Amygdala (tissue), 56 donors: Measurements from ENCODE around the gene RAET1G.
"Not testable (repeated sequence)": the region's sequence is repeated elsewhere in the genome, so short reads cannot be mapped to it uniquely, and the experiment has no call there.

Experiments used
- DNase-seq, 56 donors: peaks; one replicate each; lab custom pipeline; 2025; lab: John Stamatoyannopoulos, UW

RAET1G gene, protein sequence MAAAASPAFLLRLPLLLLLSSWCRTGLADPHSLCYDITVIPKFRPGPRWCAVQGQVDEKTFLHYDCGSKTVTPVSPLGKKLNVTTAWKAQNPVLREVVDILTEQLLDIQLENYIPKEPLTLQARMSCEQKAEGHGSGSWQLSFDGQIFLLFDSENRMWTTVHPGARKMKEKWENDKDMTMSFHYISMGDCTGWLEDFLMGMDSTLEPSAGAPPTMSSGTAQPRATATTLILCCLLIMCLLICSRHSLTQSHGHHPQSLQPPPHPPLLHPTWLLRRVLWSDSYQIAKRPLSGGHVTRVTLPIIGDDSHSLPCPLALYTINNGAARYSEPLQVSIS

DNA sequence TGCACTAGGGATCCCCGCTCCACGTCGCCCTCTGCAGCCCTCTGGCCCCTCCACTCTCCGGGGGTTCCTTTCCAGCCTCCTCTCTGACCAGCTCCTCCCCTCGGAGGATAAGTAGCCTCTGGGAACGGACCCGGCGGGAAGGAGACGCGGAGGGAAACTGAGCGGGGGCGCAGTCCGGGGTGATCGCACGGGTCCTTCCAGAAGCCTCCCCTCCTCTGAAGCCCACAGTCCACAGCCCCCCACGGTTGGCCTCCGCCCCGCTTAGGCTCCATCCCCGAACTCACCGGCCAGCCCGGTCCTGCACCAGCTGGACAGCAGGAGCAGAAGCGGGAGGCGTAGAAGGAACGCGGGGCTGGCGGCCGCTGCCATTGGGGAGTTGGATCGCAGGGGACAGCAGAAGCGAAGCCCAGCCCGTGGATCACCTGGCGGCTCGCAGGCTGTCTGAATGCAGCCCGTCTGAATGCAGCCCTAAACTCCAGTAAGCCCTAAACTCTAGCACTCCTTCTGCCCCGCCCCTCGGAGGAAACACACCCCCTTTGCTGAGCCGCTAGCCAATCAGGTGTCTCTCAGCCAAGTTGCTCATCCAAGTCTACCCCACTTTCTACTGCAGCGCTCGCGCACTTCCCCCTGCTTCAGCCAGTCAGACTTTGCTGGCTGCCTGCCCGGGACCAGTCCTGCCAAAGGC, at the start of gene RAET1G:
Gene RAET1G, minus strand, starts transcription at position 480 of the 685 bp plus-strand sequence. Its CDS starts 111 bp downstream, at position 369.
- DNase-seq, result peak in 52 of 56 donors; percentile 4 to 83 (median 54)

DNA sequence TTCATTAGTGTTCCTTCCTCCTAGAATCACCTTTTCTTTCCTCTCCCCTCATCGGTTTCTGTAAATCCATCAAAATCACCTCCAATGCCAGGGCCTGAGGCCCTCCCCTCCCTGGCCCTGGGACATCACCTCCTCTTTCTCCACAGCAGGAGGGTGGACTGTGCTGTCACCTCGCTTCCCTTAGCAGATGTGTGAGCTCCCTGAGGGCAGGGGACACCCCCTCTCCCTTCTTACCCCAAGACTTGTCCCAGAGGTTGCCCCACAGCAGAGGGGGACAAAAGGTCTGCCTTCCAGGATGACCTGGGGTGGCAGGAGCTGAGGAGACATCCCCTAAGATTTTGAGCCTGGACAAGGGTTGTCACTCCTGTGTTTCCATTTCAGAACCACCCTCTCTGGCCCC, 46.7 kb upstream of the RAET1G start:
- DNase-seq, result no peak

DNA sequence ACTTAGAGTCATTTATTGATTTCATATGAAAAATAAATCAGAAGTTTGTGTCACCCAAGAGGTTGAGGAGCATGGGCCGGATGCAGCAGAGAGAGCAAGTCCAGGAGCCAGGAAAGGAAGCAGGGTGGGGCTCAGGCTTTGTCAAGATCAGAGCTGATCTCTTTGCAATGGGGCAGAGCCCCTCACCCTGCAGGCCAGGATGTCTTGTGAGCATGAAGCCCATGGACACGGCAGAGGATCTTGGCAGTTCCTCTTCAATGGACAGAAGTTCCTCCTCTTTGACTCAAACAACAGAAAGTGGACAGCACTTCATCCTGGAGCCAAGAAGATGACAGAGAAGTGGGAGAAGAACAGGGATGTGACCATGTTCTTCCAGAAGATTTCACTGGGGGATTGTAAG, 46.0 kb upstream of the RAET1G start:
- not testable (repeated sequence) for DNase-seq

DNA sequence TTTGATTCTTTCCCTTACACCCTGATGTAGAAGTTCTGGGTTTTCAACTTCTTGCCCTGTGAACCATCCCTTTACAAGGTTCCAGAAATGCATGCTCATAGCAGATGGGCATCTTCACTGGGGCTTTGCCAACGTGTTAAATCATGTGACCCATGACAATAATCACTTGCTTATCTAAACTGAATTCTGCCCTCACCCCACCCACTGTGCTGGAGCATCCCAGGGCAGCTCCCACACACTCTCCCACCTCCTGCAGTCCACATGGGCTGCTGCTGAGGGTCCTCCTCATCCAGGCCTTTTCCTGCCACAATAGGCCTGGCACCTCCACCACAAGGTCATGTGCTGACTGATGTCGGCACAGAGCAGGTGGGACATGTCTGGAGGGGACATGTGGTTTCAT, 45.1 kb upstream of the RAET1G start:
- not testable (repeated sequence) for DNase-seq

DNA sequence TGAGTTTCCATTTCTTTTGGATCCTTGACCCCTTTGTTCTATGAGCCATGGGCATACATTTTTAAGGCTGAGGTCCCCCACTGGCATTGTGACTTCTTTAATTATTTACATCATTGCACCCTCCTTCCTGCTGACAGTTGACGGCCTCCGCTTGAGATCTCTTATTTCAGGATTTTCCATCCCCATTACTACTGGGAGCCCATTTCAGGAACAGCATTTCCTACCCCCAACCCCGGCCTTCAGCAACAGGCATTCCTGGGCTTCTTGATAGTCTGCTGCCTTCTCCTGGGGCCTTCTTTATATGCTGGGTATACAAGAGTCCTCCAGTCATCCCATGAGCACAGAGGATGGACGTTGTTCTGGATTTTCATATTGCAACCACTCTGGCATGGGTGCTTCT, 44.7 kb upstream of the RAET1G start:
- no peak for DNase-seq

DNA sequence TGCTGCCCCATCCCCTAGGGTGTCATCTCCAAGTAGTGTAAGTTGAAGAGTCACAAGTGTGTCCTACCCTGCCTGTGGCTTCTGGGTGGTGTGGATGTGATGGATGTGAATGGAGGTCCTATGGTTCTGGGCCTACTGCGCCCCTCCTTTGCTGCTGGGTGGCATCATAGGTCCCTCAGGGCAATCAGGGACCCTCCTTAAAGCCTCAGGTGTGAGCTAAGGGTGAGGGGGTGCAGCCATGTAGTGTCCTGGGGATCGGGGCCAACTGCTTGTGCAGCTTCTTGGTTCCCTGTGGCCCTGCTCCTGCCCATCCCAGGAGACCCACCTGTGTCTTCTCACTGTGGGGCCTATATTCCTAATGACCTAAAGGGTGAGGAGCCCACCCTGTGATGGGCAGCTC, 43.4 kb upstream of the RAET1G start:
- not testable (repeated sequence) for DNase-seq

DNA sequence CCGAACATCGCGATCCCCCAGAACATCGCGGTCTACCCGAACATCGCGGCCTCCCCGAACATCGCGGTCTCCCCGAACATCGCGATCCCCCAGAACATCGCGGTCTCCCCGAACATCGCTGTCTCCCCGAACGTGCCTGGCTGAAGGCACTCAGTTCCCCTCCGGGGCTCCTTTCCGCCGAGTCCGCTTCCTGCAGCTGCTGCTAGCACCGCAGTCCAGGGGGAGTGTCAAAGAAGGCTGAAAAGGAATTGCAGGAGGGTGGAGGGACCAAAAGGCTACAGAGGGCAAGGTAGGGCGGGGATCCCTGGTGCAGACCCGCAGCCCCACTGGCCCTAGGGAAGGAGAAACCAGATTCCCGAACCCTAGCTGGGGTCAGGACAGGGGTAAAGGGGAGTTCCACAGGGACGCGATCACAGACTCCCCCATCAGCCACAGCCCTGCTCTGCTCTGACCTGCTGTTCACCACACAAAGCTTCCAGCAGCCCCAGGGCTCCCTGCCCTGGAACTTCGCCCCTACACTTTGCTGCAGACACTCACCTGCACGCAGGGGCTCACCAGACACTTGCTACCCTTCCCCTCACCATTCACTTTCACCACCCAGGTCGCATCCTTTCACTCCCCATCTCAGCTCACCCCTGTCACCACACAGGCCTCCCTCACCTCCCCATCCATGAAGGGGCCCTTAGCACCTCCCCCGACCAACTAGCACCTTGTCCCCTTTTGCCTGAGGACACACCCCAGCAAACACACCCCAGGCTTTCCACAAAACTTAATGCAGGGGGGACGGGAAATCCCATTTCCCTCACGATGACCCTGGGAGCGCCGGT, 42.5 kb upstream of the RAET1G start:
- DNase-seq, result no peak

DNA sequence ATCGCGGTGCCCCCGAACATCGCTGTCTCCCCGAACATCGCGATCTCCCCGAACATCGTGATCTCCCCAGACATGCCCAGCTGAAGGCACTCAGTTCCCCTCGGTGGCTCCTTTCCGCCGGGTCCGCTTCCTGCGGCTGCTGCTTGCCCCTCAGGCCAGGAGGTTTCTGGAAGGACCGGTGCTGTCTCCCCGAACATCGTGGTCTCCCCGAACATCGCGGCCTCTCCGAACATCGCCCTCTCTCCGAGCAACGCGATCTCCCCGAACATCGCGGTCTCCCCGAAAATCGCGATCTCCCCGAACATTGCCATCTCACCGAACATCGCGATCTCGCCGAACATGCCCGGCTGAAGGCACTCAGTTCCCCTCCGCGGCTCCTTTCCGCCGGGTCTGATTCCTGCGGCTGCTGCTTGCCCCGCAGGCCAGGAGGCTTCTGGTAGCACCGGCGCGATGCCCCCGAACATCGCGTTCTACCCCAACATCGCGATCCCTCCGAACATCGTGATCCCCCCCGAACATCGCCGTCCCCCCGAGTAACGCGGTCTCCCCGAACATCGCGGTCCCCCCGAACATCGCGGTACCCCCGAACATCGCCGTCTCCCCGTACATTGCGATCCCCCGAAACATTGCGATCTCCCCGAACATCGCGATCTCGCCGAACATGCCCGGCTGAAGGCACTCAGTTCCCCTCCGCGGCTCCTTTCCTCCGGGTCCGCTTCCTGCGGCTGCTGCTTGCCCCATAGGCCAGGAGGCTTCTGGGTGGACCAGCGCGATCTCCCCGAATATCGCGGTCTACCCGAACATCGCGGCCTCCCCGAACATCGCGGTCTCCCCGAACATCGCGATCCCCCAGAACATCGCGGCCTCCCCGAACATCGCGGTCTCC, 41.6 kb upstream of the RAET1G start:
- no peak for DNase-seq

DNA sequence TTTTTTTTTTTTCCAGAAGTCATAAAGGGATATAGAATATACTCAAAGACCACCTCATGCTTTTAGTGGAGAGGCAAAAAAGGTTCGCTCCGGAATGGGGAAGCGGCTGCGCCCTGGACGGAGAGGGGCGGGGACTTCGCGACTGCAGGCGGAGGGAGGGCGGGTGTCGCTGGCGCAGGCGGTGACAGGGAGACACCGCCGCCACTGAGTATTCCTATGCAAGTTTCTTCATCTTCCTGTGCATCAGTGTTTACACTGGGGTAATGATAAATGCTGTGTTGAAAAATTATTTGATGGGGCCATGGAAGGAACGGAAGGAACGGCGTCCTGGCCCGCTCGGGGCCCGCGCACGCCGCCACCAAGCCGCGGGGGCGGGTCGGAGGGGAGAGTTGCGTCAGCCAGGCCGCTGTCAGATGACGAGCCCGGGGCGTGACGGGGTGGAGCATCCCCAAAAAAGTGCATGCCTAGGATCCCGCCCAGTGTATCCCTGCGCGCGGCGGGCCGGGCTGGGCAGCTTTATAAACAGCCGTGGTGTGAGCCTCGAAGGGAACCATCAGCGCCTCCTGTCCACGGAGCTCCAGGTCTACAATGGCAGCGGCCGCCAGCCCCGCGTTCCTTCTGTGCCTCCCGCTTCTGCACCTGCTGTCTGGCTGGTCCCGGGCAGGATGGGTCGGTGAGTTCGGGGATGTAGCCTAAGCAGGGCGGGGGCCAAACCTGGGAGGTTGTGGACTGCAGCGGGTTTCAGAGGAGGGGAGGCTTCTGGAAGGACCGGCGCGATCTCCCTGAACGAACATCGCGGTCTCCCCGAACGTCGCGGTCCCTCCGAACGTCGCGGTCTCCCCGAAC, 40.8 kb upstream of the RAET1G start, which contains the start of gene ULBP1:
Gene ULBP1, plus strand, starts transcription at position 482 of the 846 bp plus-strand sequence. Its CDS starts 107 bp downstream, at position 589.
- peak in 32 of 56 donors; percentile 10 to 76 (median 28) for DNase-seq

DNA sequence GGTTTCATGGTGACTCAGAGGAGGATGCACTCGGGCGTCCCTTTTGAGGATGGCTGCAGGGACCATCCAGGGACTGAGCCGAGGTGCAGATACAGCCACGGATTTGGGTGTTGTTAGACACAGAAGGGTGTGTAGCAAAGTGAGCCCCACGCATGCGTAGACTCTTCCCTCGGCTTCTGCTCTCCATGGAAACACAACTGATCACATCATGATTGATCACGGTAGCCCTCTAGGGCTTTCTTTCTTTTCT, 40.2 kb upstream of the RAET1G start:
- DNase-seq, result peak in 7 of 56 donors; percentile 30 to 38 (median 31)

DNA sequence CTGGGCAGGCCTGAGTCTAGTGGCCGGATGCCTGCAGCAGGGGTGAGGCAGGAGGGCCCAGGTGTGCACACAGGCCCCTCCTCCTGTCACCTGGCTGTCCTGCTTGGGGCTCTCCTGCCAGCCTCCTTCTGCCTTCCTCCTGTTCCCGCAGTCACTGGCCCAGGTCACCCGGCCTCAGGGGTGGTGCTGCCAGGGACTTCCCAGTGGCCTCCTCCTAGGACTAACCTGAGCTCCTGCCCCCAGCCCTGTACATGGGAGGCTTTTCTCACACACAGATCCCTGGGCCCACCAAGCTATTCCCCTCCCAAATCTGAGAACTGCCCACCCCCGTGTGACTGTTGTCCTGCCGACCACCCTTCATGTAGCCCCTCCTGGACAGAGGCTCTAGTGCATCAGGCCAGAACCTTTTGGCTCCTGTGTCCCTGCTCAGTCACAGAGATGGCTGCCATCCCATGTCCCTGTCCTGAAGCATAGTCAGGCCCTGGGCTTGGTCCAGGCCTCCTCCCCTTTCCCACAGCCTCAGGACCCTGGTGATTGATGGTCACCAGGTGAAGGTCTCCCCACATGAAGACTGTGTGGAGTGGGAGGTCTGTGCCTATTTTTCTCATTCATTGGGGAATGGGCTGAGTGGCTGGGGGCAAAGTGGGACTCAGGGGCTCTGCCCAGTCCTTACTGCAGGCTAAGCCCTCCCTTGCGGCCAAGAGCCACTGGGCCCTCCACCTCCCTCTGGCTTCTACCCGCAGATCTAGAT, 39.7 kb upstream of the RAET1G start:
- no peak for DNase-seq

DNA sequence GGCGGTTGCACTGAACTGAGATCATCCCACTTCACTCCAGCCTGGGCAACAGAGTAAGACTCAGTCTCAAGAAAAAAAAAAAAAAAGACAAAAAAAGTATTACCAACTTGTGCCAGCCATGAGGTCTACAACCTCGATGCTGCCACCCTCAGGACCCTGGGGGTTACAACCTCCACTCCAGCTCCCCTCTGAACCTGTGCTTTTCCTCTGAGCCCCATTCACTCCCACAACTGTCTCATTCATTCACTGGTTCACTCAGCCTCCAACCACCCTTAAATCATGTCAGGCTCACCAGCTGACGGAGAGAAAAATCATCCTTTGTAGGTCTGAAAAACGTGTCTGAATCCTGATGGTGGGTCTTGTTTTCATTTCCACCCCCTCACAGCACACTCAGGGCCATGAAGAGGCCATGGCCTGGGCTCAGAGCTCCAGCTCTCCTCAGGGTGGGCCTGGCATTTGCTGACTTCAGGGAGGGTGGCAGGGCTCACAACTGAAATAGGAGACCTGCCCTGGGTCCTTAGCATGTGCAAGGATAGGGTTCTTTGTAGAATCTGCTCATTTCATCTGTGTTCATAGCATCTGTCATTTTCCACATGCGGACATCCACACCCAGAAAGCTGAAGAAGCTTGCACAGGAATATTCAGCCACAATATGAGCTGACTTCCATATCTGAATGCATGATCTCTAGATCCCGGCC, 39.0 kb upstream of the RAET1G start:
- DNase-seq, result no peak

DNA sequence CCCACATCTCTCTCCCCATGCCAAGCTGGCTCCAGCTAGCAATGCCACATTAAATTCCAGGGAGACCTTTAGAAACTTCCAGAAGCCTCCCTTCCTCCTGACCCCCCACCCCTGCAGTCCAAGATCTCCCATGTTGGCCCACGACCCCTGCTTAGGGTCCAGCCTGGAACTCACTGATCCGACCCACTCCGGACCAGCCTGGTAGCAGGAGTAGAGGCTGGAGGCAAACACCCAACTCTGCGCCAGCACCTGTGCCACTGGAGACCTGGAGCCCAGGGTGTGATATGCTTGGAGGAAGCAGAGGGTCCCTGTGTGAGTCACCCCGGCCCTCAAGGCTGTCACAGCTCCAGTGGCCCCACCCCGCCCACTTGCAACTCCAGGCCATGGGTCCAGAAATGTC, 37.6 kb upstream of the RAET1G start:
- no peak for DNase-seq

DNA sequence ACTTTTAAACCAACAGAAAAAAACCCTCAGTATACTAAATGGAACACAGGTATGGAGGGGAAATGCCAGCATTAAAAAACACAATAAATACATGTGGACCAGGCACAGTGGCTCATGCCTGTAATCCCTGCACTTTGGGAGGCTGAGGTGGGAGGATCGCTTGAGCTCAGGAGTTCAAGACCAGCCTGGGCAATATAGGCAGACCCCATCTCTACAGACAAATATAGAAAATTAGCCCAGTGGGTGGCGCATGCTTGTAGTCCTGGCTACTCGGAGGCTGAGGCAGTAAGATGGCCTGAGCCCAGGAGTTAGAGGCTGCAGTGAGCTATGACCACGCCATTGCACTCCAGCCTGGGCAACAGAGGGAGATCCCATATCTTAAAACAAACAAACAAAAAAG, 36.9 kb upstream of the RAET1G start:
- DNase-seq, result not testable (repeated sequence)

DNA sequence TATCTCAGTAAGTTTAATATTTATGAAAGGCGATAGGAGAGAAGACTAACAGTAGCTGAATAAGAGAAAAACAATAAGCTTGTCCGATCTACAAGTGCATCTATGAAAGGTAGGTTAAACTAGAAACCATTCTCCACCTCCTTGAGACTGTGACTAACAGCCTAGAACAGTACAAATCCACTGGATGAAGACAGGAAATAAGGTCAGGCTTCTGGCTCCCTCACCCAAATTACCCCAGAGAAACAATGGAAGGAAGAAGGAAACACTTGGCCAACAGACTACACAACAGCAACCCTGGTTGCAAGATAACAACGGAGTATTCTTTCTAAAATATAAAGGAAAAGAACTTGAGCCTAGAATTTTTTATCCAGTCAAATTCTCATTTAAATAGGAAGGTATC, 35.2 kb upstream of the RAET1G start:
- not testable (repeated sequence) for DNase-seq

DNA sequence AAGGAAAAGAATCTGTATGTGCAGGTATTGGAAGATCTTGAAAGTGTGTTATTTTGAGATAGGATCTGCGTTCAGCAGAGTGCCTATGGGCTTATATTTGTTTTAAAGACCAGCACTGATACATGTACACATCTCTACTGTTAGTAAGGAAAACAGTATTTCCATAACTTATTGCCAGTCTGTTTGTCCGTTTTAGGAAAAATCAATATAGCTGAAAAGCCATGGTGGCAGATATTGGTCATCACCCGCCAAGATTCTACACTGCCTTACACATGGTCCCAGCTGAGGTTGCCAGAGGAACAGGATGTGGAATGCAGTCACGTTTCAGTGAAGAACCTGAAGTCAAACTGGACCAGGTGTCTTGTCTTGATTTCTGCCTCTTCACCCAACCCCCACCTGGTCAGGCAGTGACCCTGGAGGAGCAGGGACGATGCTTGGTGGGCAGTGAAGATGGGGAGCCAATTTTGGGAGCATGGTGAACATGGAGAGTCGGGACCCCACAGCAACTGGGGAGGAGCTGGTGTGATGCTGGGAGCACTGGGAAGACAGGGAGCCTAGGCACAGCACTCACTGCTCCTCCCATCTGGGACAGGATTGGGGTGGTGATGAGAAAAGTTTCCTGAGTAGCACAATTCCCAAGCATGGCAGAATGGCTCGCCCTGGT, 32.9 kb upstream of the RAET1G start:
- DNase-seq, result not testable (repeated sequence)

DNA sequence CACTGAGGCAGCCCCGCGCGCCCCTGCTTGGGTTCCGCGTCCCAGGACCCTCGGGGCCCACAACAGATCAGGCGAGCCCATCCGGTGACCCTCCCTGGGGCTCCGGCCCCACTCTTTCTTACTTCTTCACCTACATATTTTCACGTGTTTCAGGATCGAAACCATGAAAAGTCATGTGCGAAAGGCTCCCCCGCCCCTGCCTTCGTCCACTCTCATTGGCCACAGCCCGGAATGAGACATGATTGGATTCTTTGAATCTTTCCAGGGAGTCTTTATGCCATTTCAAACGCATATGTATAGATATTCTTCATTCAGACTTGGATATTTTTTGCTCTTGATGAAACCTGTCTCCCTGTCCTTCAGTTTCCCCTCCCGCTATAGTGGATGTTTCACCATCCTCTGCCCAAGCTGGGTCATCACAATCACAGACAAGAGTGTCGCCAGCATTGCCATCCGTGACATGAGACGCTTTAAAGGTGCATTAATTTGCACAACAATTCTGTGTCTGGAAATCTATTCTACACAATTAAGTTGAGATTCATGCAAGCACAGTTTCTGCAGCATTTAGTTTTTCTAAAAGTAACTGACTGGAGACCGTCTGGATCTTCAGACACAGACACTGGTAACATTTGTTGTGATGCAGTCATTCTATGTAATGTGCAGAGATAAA, 32.2 kb upstream of the RAET1G start:
- not testable (repeated sequence) for DNase-seq
